WTC11 (cell line): ENCODE results near the gene NGF. TPM values are rescaled to one million over a fixed set of nuclear protein-coding genes. Genes with fewer than 3 reads are reported as not detected.

Experiments used
- ATAC-seq: fragments of 200-7000 bp; cut with Tn5 transposase; 2 replicates; pipeline ENCODE4 v1.10.0; 2021; ENCODE audit warnings: mild to moderate bottlenecking, moderate library complexity
- CTCF ChIA-PET: fragments of 300-600 bp; sonication (Branson Sonifier 250); formaldehyde crosslinking; loops from one replicate; lab custom pipeline; 2021; ENCODE audit warnings: antibody characterized with exemption; lab: Charles Lee
- POLR2A ChIA-PET: fragments of 350-600 bp; sonication (Branson Sonifier 250); formaldehyde crosslinking; loops from one replicate; lab custom pipeline; 2021; ENCODE audit warnings: antibody characterized with exemption; lab: Charles Lee
- DNase-seq: peaks from one replicate; pipeline ENCODE4 v3.0.0; 2021; ENCODE audit warnings: low spot score
- H3K27ac Mint-ChIP-seq: 2 replicates; pipeline ENCODE4 v1.8.0; 2021; ENCODE audit warnings: mixed read lengths
- H3K27me3 Mint-ChIP-seq: 2 replicates; pipeline ENCODE4 v1.8.0; 2021; ENCODE audit warnings: low read depth, mild to moderate bottlenecking, moderate library complexity, mixed read lengths
- H3K36me3 Mint-ChIP-seq: 2 replicates; pipeline ENCODE4 v1.8.0; 2021; ENCODE audit warnings: mixed read lengths
- H3K4me1 Mint-ChIP-seq: 2 replicates; pipeline ENCODE4 v1.8.0; 2022; ENCODE audit warnings: mixed read lengths
- H3K4me3 Mint-ChIP-seq: 2 replicates; pipeline ENCODE4 v1.8.0; 2021; ENCODE audit warnings: mild to moderate bottlenecking, moderate library complexity, mixed read lengths
- H3K9me3 Mint-ChIP-seq: 2 replicates; pipeline ENCODE4 v1.8.0; 2021; ENCODE audit warnings: mixed read lengths
- AFF4 ChIP-seq: sonication (generic); formaldehyde crosslinking; IDR thresholded peaks from 2 replicates; pipeline ENCODE4 v1.8.1; 2023; ENCODE audit warnings: mild to moderate bottlenecking, missing genetic modification reagents, borderline replicate concordance
- AR ChIP-seq: fragments of 250-450 bp; sonication (Bioruptor Pico); IDR thresholded peaks from 2 replicates; pipeline ENCODE4 v1.9.0; 2021; ENCODE audit warnings: mild to moderate bottlenecking
- GTF2I ChIP-seq: fragments of 250-450 bp; sonication (Bioruptor Pico); conservative IDR thresholded peaks from 2 replicates; pipeline ENCODE4 v1.4.0; 2021; ENCODE audit warnings: mild to moderate bottlenecking
- HMGA2 ChIP-seq: fragments of 250-450 bp; sonication (Bioruptor Pico); IDR thresholded peaks from 2 replicates; pipeline ENCODE4 v1.4.0; 2021; ENCODE audit warnings: mild to moderate bottlenecking, moderate library complexity
- HMGXB4 ChIP-seq: sonication (generic); formaldehyde crosslinking; IDR thresholded peaks from 2 replicates; pipeline ENCODE4 v1.8.1; 2023; ENCODE audit warnings: mild to moderate bottlenecking, moderate library complexity, missing genetic modification reagents
- JUN ChIP-seq: sonication (generic); formaldehyde crosslinking; IDR thresholded peaks from 2 replicates; pipeline ENCODE4 v1.8.0; 2023; ENCODE audit warnings: mild to moderate bottlenecking, missing genetic modification reagents
- MXD4 ChIP-seq: fragments of 250-450 bp; sonication (Bioruptor Pico); IDR thresholded peaks from 2 replicates; pipeline ENCODE4 v1.8.0; 2021; ENCODE audit warnings: mild to moderate bottlenecking, moderate library complexity, borderline replicate concordance
- NFYB ChIP-seq: sonication (generic); formaldehyde crosslinking; conservative IDR thresholded peaks from 2 replicates; pipeline ENCODE4 v1.8.0; 2022; ENCODE audit warnings: low read depth, missing genetic modification reagents
- SMAD3 ChIP-seq: sonication (generic); formaldehyde crosslinking; IDR thresholded peaks from 2 replicates; pipeline ENCODE4 v1.8.0; 2022; ENCODE audit warnings: missing genetic modification reagents, mild to moderate bottlenecking, borderline replicate concordance
- TEAD1 ChIP-seq: sonication (generic); formaldehyde crosslinking; IDR thresholded peaks from 2 replicates; pipeline ENCODE4 v1.8.0; 2022; ENCODE audit warnings: mild to moderate bottlenecking, missing genetic modification reagents
- ZBTB21 ChIP-seq: sonication (generic); formaldehyde crosslinking; IDR thresholded peaks from 2 replicates; pipeline ENCODE4 v1.8.1; 2023; ENCODE audit warnings: mild to moderate bottlenecking, missing genetic modification reagents, borderline replicate concordance
- ZMAT4 ChIP-seq: fragments of 250-450 bp; sonication (Bioruptor Pico); IDR thresholded peaks from 2 replicates; pipeline ENCODE4 v1.9.0; 2021; ENCODE audit warnings: mild to moderate bottlenecking
- total RNA-seq: library from RNA; stranded (reverse); gene quantifications from 3 replicates; pipeline ENCODE4 v1.2.3, GENCODE V29; 2021
- TF ChIP-seq, protein P1 (sequence below): fragments of 250-450 bp; sonication (Bioruptor Pico); conservative IDR thresholded peaks from 2 replicates; pipeline ENCODE4 v1.9.0; 2021; ENCODE audit warnings: mild to moderate bottlenecking
- TF ChIP-seq, protein P2 (sequence below): sonication (generic); formaldehyde crosslinking; IDR thresholded peaks from 2 replicates; pipeline ENCODE4 v1.8.1; 2023; ENCODE audit warnings: mild to moderate bottlenecking, missing genetic modification reagents
- TF ChIP-seq, protein P3 (sequence below): fragments of 200-600 bp; IDR thresholded peaks from 2 replicates; pipeline ENCODE4 v1.8.0; 2022; ENCODE audit warnings: antibody characterized with exemption

The NGF gene
- total RNA-seq, 1 experiment from 2014 or later = 0.55 TPM

GRCh38 chr1:115283681-115284146, 54.3 kb downstream of the NGF start:
- ChIA-PET POLR2A (no interaction called here), CTCF (interaction anchor here (0.5 kb wide), 1 partner anchor 628 kb away, joined by 3 read pairs; no protein-coding TSS in a partner anchor)
- Mint-ChIP-seq H3K4me1 (peaks cover 4% of the 10 kb centered on the region), H3K4me3 (no peak overlapping the region), H3K36me3 (no peaks in the 10 kb centered on the region), H3K27me3 (no peaks in the 10 kb centered on the region), H3K9me3 (peaks cover 3% of the 10 kb centered on the region), H3K27ac (no peak overlapping the region)
- DNase-seq (no peak), ATAC-seq (no peak)
- TF ChIP-seq MXD4 (CRISPR knock-in tag) (no peak), SMAD3 (CRISPR knock-in tag) (no peak)

DNA sequence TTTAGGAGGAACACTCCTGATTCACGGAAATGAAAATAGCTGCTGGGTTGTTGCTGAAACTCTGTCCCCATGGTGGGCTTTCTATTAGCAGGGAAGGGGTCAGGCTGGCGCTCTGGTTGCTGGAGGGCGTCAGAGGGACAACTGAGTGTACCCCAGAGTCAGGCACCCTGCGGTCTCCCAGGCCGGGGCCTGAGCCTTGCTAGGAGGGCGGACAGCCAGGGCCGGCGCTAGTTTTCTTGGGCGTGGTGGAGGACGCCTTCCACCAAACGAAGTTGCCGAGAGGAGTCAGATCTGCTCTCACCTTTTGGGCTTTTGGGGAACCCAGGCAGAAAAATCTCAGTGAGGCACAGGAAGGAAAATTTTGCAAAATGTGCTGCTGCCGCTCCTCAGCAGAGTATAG, 54.8 kb downstream of the NGF start:
- Mint-ChIP-seq H3K27ac (no peak overlapping the region), H3K36me3 (peaks cover under 1% of the 10 kb centered on the region; the same call in 1 of the 2 replicates), H3K4me3 (no peak overlapping the region), H3K9me3 (peaks cover 6% of the 10 kb centered on the region), H3K27me3 (no peaks in the 10 kb centered on the region), H3K4me1 (no peaks in the 10 kb centered on the region; the same call in 1 of the 2 replicates)
- ChIA-PET POLR2A (no interaction called here), CTCF (interaction anchor here (0.7 kb wide), 1 partner anchor 144 kb away, joined by 3 read pairs; no protein-coding TSS in a partner anchor)
- no peak for DNase-seq
- ATAC-seq = no peak
- TF ChIP-seq, protein P1, sequence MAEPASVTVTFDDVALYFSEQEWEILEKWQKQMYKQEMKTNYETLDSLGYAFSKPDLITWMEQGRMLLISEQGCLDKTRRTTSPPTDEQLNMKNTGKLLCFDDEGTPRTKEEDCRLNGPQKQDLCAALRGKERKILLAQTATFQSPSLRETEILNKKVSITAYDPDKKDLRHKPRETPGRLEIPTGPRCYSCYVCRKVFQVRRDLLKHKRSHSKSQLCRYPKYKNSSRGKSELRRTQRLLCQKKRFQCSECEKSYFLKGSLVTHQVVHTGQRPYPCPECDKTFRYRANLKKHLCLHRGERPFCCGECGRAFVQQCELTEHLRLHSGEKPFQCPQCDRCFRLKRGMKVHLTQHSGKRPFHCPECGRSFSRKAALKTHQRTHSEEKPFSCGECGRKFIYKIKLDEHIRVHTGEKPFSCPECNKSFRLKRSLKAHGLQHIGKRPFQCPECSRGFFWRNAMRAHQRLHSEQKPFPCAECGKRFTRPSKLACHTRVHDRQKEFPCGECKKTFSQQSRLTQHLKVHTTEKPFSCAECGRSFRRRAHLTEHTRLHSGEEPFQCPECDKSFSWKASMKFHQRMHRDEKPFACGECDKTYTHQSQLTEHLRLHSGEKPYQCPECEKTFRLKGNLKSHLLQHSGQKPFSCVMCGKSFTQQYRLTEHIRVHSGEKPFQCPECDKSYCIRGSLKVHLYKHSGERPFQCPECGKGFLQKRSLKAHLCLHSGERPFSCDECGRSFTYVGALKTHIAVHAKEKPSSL = no peak
- TF ChIP-seq GTF2I (CRISPR knock-in tag) (no peak), AR (CRISPR knock-in tag) (no peak)

- CTCF ChIA-PET = interaction anchor here (0.7 to 1.6 kb wide), 2 partner anchors 15 to 144 kb away, joined by 3 to 4 read pairs; no protein-coding TSS in a partner anchor
- TF ChIP-seq AFF4 (no peak), ZBTB21 (CRISPR knock-in tag) (no peak), HMGA2 (CRISPR knock-in tag) (no peak), NFYB (CRISPR knock-in tag) (no peak), ZMAT4 (CRISPR knock-in tag) (no peak), TEAD1 (no peak), JUN (CRISPR knock-in tag) (no peak), HMGXB4 (no peak)
- TF ChIP-seq, protein P2, sequence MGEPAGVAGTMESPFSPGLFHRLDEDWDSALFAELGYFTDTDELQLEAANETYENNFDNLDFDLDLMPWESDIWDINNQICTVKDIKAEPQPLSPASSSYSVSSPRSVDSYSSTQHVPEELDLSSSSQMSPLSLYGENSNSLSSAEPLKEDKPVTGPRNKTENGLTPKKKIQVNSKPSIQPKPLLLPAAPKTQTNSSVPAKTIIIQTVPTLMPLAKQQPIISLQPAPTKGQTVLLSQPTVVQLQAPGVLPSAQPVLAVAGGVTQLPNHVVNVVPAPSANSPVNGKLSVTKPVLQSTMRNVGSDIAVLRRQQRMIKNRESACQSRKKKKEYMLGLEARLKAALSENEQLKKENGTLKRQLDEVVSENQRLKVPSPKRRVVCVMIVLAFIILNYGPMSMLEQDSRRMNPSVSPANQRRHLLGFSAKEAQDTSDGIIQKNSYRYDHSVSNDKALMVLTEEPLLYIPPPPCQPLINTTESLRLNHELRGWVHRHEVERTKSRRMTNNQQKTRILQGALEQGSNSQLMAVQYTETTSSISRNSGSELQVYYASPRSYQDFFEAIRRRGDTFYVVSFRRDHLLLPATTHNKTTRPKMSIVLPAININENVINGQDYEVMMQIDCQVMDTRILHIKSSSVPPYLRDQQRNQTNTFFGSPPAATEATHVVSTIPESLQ (CRISPR knock-in tag) = no peak
- TF ChIP-seq, protein P3, sequence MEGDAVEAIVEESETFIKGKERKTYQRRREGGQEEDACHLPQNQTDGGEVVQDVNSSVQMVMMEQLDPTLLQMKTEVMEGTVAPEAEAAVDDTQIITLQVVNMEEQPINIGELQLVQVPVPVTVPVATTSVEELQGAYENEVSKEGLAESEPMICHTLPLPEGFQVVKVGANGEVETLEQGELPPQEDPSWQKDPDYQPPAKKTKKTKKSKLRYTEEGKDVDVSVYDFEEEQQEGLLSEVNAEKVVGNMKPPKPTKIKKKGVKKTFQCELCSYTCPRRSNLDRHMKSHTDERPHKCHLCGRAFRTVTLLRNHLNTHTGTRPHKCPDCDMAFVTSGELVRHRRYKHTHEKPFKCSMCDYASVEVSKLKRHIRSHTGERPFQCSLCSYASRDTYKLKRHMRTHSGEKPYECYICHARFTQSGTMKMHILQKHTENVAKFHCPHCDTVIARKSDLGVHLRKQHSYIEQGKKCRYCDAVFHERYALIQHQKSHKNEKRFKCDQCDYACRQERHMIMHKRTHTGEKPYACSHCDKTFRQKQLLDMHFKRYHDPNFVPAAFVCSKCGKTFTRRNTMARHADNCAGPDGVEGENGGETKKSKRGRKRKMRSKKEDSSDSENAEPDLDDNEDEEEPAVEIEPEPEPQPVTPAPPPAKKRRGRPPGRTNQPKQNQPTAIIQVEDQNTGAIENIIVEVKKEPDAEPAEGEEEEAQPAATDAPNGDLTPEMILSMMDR = no peak
- TF ChIP-seq, all 79 proteins: peak for 0
- H3K27ac Mint-ChIP-seq = no peak overlapping the region
- ATAC-seq = no peak
- no peak for DNase-seq
- peaks cover 4% of the 10 kb centered on the region; the same call in 1 of the 2 replicates for H3K36me3 Mint-ChIP-seq
- no peaks in the 10 kb centered on the region for H3K27me3 Mint-ChIP-seq
- no peak overlapping the region for H3K4me3 Mint-ChIP-seq
- H3K4me1 Mint-ChIP-seq = no peaks in the 10 kb centered on the region; the same call in 1 of the 2 replicates
- peaks cover 10% of the 10 kb centered on the region for H3K9me3 Mint-ChIP-seq
- POLR2A ChIA-PET = no interaction called here
These were observed 55.2 kb downstream of the NGF start for GRCh38 chr1:115282807-115283208.
